CD4-positive, alpha-beta memory T cell (primary cell): ENCODE measurements around the gene GJC1. TPM values are rescaled to one million over a fixed set of nuclear protein-coding genes. Genes with fewer than 3 reads are reported as not detected.

ENCODE experiments used
- CTCF ChIA-PET: fragments of 350-600 bp; sonication (Branson Sonifier 250); formaldehyde crosslinking; loops from one replicate; lab custom pipeline; 2021; ENCODE audit warnings: inconsistent platforms; ENCODE audit not compliant: partially characterized antibody; lab: Charles Lee
- POLR2A ChIA-PET: fragments of 350-600 bp; sonication (Branson Sonifier 250); formaldehyde crosslinking; loops from one replicate; lab custom pipeline; 2021; ENCODE audit not compliant: partially characterized antibody; lab: Charles Lee
- DNase-seq, 5 donors: peaks; one replicate each; pipeline versions ENCODE4 v3.0.0 to v3.0.0-alpha.2; 2020 to 2022; ENCODE audit warnings: mixed read lengths in 1 of 5
- H3K27ac ChIP-seq: one replicate; pipeline ENCODE4 v1.7.0; 2013; ENCODE audit warnings: low read depth, low read length
- H3K27me3 ChIP-seq: 2 replicates; pipeline ENCODE4 v1.7.0; 2013; ENCODE audit warnings: mild to moderate bottlenecking, low read length, moderate library complexity; ENCODE audit not compliant: insufficient read depth
- H3K36me3 ChIP-seq: 2 replicates; pipeline ENCODE4 v1.7.0; 2013; ENCODE audit warnings: mild to moderate bottlenecking, low read length, moderate library complexity; ENCODE audit not compliant: insufficient read depth
- H3K4me1 ChIP-seq: 2 replicates; pipeline ENCODE4 v1.7.0; 2013; ENCODE audit warnings: mild to moderate bottlenecking, low read length, moderate library complexity; ENCODE audit not compliant: insufficient read depth
- H3K4me3 ChIP-seq, 2 donors: one replicate each; pipeline ENCODE4 v1.7.0; 2013; ENCODE audit warnings: low read length in 2 of 2, mild to moderate bottlenecking in 1 of 2
- H3K9me3 ChIP-seq, 2 donors: one replicate each; pipeline ENCODE4 v1.7.0; 2013; ENCODE audit warnings: low read length in 2 of 2, control low read depth in 1 of 2; ENCODE audit not compliant: control insufficient read depth in 1 of 2
- H3K27ac Mint-ChIP-seq, 7 donors: one replicate each; pipeline ENCODE4 v1.8.0; 2020 to 2021; ENCODE audit warnings: mixed read lengths in 7 of 7, mild to moderate bottlenecking in 6 of 7, inconsistent platforms in 3 of 7, moderate library complexity in 3 of 7
- H3K27me3 Mint-ChIP-seq, 2 donors: one replicate each; pipeline ENCODE4 v1.8.0; 2020 to 2021; ENCODE audit warnings: mixed read lengths in 2 of 2
- H3K36me3 Mint-ChIP-seq, 2 donors: one replicate each; pipeline ENCODE4 v1.8.0; 2020 to 2021; ENCODE audit warnings: mixed read lengths in 2 of 2, inconsistent platforms in 1 of 2, mild to moderate bottlenecking in 1 of 2
- H3K4me1 Mint-ChIP-seq, 4 donors: one replicate each; pipeline ENCODE4 v1.8.0; 2020 to 2021; ENCODE audit warnings: mixed read lengths in 4 of 4, mild to moderate bottlenecking in 1 of 4
- H3K4me3 Mint-ChIP-seq, 8 donors: one replicate each; pipeline ENCODE4 v1.8.0; 2020 to 2021; ENCODE audit warnings: mixed read lengths in 8 of 8, mild to moderate bottlenecking in 7 of 8, moderate library complexity in 6 of 8, inconsistent platforms in 3 of 8
- H3K9me3 Mint-ChIP-seq, 8 donors: one replicate each; pipeline ENCODE4 v1.8.0; 2020 to 2021; ENCODE audit warnings: mixed read lengths in 8 of 8, mild to moderate bottlenecking in 5 of 8, inconsistent platforms in 3 of 8, moderate library complexity in 1 of 8
- intact Hi-C: fragments of 100-400 bp; cut with micrococcal nuclease; formaldehyde crosslinking; loops from one replicate; pipeline ENCODE4 v1.15.1; 2023
- polyA plus RNA-seq, 2 donors: library from polyadenylated mRNA; unstranded; fragments of 300-500 nt; fragmentation: Illumina TruSeq; gene quantifications; one replicate each; pipeline ENCODE4 v1.2.3, GENCODE V29; 2021
- total RNA-seq, 2 experiments: library from RNA; stranded (reverse); gene quantifications; one replicate each; pipeline ENCODE4 v1.2.3, GENCODE V29; 2021

GJC1 gene
- total and polyA plus RNA-seq, 4 experiments from 2014 or later = not detected

DNA sequence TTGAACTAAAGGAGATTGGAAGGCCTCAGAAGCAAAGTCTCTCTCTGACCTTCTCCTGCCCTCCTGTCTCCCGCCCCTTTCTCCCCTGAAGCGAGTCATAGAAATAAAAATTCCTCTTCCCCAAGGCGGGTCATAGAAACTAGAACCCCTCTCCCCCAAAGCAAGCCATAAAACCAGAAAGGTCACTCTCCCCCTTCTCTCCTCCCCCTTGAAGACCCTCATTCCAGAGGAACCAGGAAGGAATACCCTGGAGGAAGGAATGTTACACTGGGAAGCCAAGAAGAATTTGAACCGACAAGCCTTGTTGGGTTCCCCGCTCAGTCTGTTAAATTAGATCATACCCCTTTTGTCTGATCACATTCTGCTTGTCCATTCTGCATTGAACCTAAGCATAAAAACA lies 2.7 kb upstream of the GJC1 start:
- H3K27me3 Mint-ChIP-seq = peaks cover 22 to 39% of the 10 kb centered on the region in 2 donors
- POLR2A ChIA-PET = no interaction called here
- H3K9me3 ChIP-seq = no peaks in the 10 kb centered on the region

DNA sequence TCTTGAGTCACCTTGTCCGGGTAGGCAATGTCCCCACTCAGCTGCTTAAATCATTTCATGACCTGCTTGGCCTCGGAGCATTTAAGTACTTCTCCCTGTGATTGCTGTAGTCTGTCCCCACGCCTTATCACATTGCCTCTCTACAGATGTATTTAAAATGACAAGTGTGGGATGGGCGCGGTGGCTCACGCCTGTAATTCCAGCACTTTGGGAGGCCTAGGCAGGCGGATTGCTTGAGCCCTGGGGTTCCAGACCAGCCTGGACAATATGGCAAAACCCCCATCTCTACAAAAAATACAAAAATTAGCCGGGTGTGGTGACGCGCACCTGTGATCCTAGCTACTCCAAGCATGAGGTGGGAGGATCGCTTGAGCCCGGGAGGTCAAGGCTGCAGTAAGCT lies 1.3 kb upstream of the GJC1 start:
- ChIA-PET CTCF (no interaction called here), POLR2A (no interaction called here)
- H3K36me3 ChIP-seq = no peaks in the 10 kb centered on the region

More for the DNA sequence above, 2.7 kb upstream of the GJC1 start:
- Mint-ChIP-seq H3K27ac (no peak overlapping the region), H3K36me3 (no peaks in the 10 kb centered on the region), H3K9me3 (no peaks in the 10 kb centered on the region), H3K4me3 (no peak overlapping the region), H3K4me1 (peaks cover 8 to 15% (median 10%) of the 10 kb centered on the region in 4 donors)
- Histone ChIP-seq H3K27me3 (peaks cover 34% of the 10 kb centered on the region), H3K4me1 (peaks cover 16% of the 10 kb centered on the region), H3K27ac (no peak overlapping the region), H3K4me3 (no peak overlapping the region), H3K36me3 (no peaks in the 10 kb centered on the region)
- CTCF ChIA-PET = no interaction called here
- DNase-seq = no peak
- intact Hi-C loops = no loop called here

DNA sequence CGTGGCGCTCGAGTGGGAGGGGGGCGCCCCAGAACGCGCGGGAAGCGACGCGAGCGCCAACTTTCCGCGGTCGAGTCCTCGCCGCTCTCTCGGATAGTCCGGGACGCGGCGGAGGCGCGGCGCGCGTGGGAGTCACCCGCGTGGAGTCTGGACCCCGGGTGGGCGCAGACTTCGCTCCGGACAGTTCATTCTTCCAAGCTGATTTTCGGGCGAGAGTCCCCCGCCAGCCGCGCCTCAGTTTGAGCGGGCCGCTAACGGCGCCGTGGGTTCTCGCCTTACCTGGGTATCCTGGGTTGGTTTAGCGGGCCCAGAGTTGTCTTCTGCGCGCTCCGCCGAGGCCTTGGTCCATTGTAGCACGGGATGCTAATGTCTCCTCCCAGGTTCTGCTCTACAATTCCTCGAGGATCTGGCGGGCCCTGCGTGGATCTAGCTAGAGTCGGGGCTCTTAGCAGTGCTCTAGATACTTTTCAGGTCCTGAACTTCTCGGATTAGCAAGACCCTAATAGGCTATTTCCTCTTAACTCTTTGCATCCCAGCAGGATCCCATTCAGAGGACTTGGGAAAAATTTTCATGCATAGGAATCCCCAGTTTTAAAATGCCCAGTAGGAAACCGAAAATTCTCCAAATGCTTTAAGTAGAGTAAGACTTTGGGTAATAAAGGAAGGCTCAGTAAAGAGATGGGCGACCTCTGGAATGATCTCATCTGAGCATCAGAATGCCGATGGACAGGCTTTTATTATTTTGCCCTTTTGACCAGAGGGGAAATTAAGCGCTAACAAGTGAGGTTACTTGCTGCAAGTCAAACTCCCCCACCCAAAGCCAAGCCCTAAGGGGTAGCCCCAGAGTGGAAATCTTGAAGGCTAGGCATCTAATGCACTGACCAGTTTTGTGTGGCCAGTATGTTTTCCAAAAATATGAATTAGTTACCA lies 537 bp upstream of the GJC1 start:
- CTCF ChIA-PET = interaction anchor here (0.8 kb wide), 1 partner anchor 35 kb away, joined by 3 read pairs; no protein-coding TSS in a partner anchor
- POLR2A ChIA-PET = no interaction called here
- H3K9me3 ChIP-seq = no peaks in the 10 kb centered on the region
- H3K4me3 Mint-ChIP-seq = peak overlapping the region; percentile 58 to 85 (median 70)
- H3K4me1 ChIP-seq = peaks cover 16% of the 10 kb centered on the region
- H3K4me3 ChIP-seq = no peak overlapping the region
- H3K27me3 Mint-ChIP-seq = peaks cover 32 to 52% of the 10 kb centered on the region in 2 donors
- no peak overlapping the region for H3K27ac ChIP-seq
- no peaks in the 10 kb centered on the region for H3K36me3 ChIP-seq
- peak in 4 of 5 donors; percentile 10 to 22 (median 14) for DNase-seq
- H3K36me3 Mint-ChIP-seq = no peaks in the 10 kb centered on the region
- peak overlapping the region in 1 of 7 donors; percentile 69 for H3K27ac Mint-ChIP-seq
- peaks cover 8 to 15% (median 10%) of the 10 kb centered on the region in 4 donors for H3K4me1 Mint-ChIP-seq
- intact Hi-C loops = no loop called here
- H3K9me3 Mint-ChIP-seq = no peaks in the 10 kb centered on the region
- peaks cover 49% of the 10 kb centered on the region for H3K27me3 ChIP-seq

More for the DNA sequence above, 1.3 kb upstream of the GJC1 start:
- Mint-ChIP-seq H3K27me3 (peaks cover 32 to 52% of the 10 kb centered on the region in 2 donors), H3K4me3 (peak overlapping the region in 4 of 8 donors; percentile 15 to 64 (median 45)), H3K9me3 (no peaks in the 10 kb centered on the region), H3K4me1 (peaks cover 8 to 15% (median 10%) of the 10 kb centered on the region in 4 donors), H3K36me3 (no peaks in the 10 kb centered on the region), H3K27ac (peak overlapping the region in 1 of 7 donors; percentile 43)
- no peak for DNase-seq
- peaks cover 47% of the 10 kb centered on the region for H3K27me3 ChIP-seq
- intact Hi-C loops = no loop called here
- H3K27ac ChIP-seq = no peak overlapping the region
- H3K4me1 ChIP-seq = peaks cover 16% of the 10 kb centered on the region
- H3K9me3 ChIP-seq = no peaks in the 10 kb centered on the region
- H3K4me3 ChIP-seq = no peak overlapping the region

DNA sequence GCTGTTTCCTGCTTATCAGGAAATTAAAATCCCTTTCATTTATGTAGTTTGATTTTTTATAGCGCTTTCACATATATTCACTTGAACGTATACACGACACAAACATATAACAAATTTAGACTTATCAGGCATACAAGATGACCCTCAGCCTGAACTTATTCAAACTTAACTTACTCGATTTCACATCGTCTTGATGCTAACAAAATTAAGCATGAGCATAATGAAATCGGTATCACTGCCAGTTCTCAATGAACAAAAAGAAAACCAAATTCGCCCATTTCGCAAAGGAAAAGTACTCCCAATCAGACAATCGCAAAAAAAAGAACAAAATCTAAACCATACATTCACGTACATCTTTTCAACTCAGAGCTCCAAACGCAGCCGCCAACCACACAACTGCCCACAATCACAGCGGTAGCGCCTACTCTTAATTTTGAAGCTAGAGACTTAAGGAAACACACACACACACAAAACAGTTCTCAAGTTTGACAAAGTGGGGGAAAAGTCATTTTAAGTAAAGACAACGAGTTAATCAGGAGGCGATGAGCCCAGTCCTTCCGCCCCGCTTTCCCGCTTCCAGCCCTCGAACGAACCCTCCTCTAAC lies 1.1 kb downstream of the GJC1 start:
- Mint-ChIP-seq H3K4me1 (peaks cover 8 to 15% (median 10%) of the 10 kb centered on the region in 4 donors), H3K4me3 (peak overlapping the region; percentile 76 to 86 (median 83)), H3K9me3 (no peaks in the 10 kb centered on the region), H3K36me3 (no peaks in the 10 kb centered on the region), H3K27ac (peak overlapping the region in 2 of 7 donors; percentile 1 to 35), H3K27me3 (peaks cover 32 to 51% of the 10 kb centered on the region in 2 donors)
- no peak overlapping the region for H3K27ac ChIP-seq
- no peaks in the 10 kb centered on the region for H3K36me3 ChIP-seq
- peak overlapping the region in 1 of 2 donors; percentile 17 for H3K4me3 ChIP-seq
- peaks cover 16% of the 10 kb centered on the region for H3K4me1 ChIP-seq
- ChIA-PET CTCF (no interaction called here), POLR2A (no interaction called here)
- intact Hi-C loops = no loop called here
- peak in 4 of 5 donors; percentile 20 to 37 (median 24) for DNase-seq
- H3K27me3 ChIP-seq = peaks cover 49% of the 10 kb centered on the region
- no peaks in the 10 kb centered on the region for H3K9me3 ChIP-seq

DNA sequence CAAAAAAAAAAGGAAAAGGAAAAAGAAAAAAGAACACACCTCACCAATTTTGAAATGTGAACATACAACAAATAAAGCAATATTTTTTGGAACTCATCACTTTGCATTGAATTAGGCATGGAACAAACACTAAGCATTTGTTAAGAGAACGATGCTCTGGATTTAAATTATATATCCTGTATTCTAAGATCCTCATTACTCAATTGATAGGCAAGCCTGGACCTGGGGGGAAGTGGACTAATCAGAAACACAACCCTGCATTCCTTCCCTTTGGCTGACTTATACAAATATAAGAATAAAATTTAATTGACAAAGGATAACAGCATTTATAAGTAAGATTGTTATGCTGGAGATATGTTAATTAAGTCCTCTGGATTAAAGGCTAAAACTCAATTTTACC lies 2.2 kb downstream of the GJC1 start:
- Histone ChIP-seq H3K27me3 (peaks cover 49% of the 10 kb centered on the region), H3K4me3 (no peak overlapping the region), H3K9me3 (no peaks in the 10 kb centered on the region), H3K4me1 (peaks cover 16% of the 10 kb centered on the region), H3K36me3 (no peaks in the 10 kb centered on the region), H3K27ac (no peak overlapping the region)
- Mint-ChIP-seq H3K4me3 (no peak overlapping the region), H3K4me1 (peaks cover 8 to 15% (median 10%) of the 10 kb centered on the region in 4 donors), H3K27me3 (peaks cover 25 to 43% of the 10 kb centered on the region in 2 donors), H3K36me3 (no peaks in the 10 kb centered on the region), H3K27ac (no peak overlapping the region), H3K9me3 (no peaks in the 10 kb centered on the region)
- DNase-seq = no peak
- POLR2A ChIA-PET = no interaction called here
- intact Hi-C loops = no loop called here
- CTCF ChIA-PET = no interaction called here

- intact Hi-C loops = no loop called here
- peaks cover 20 to 36% of the 10 kb centered on the region in 2 donors for H3K27me3 Mint-ChIP-seq
- CTCF ChIA-PET = interaction anchor here (0.8 to 1.6 kb wide), 2 partner anchors 28 to 52 kb away, joined by 3 read pairs; no protein-coding TSS in a partner anchor
Observed at GRCh38 chr17:44826123-44826790, 3.8 kb downstream of the GJC1 start.

More at GRCh38 chr17:44826123-44826790, 3.8 kb downstream of the GJC1 start:
- no peaks in the 10 kb centered on the region for H3K9me3 ChIP-seq
- no peak overlapping the region for H3K27ac ChIP-seq
- H3K4me1 ChIP-seq = peaks cover 16% of the 10 kb centered on the region
- Mint-ChIP-seq H3K4me3 (no peak overlapping the region), H3K4me1 (peaks cover 8 to 15% (median 10%) of the 10 kb centered on the region in 4 donors), H3K9me3 (no peaks in the 10 kb centered on the region), H3K36me3 (no peaks in the 10 kb centered on the region), H3K27ac (no peak overlapping the region)
- H3K27me3 ChIP-seq = peaks cover 41% of the 10 kb centered on the region
- no peaks in the 10 kb centered on the region for H3K36me3 ChIP-seq
- no peak for DNase-seq
- POLR2A ChIA-PET = no interaction called here
- no peak overlapping the region for H3K4me3 ChIP-seq
